ENCODE data around the gene UXS1.

Gene UXS1

DNA sequence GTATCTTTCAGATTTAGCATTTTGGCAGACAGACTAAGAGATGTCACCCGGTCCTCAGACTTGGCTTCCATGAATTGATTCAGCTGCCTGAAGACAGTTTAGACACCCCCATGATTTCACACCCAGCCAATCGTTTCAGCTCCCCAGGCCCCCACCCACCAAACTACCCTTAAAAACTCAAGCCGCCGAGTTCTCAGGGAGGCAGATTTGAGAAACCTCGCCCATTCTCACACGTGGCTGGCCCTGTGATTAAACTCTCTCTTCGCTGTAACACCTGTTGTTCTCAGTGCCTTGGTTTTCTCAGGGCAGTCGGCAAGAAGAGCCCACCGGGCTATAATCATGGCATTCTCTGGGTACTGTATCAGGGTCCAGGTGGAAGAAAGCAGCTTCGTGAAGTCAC lies 35.2 kb downstream of the UXS1 start:
- H3K79me2 ChIP-seq (ENCODE audit: insufficient read depth, low read length): no peaks in the 10 kb centered on the region
- no peak for TF ChIP-seq EZH2 (IDR thresholded peaks at IDR 0.05; ENCODE audit: borderline replicate concordance, low read length)
- TF ChIP-seq, protein P1, sequence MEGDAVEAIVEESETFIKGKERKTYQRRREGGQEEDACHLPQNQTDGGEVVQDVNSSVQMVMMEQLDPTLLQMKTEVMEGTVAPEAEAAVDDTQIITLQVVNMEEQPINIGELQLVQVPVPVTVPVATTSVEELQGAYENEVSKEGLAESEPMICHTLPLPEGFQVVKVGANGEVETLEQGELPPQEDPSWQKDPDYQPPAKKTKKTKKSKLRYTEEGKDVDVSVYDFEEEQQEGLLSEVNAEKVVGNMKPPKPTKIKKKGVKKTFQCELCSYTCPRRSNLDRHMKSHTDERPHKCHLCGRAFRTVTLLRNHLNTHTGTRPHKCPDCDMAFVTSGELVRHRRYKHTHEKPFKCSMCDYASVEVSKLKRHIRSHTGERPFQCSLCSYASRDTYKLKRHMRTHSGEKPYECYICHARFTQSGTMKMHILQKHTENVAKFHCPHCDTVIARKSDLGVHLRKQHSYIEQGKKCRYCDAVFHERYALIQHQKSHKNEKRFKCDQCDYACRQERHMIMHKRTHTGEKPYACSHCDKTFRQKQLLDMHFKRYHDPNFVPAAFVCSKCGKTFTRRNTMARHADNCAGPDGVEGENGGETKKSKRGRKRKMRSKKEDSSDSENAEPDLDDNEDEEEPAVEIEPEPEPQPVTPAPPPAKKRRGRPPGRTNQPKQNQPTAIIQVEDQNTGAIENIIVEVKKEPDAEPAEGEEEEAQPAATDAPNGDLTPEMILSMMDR (IDR thresholded peaks at IDR 0.05; ENCODE audit: low read length): no peak
- H3K4me2 ChIP-seq (ENCODE audit: low read length): no peak overlapping the region
- H3K4me1 ChIP-seq (ENCODE audit: insufficient read depth, low read length, severe bottlenecking): peaks cover 30% of the 10 kb centered on the region
- no peaks in the 10 kb centered on the region for H3K9me2 ChIP-seq (ENCODE audit: low read depth, low read length)
- no peak overlapping the region for H2AFZ ChIP-seq (ENCODE audit: low read length)
- peaks cover 8% of the 10 kb centered on the region; the same call in 1 of the 2 replicates for H3K9me3 ChIP-seq (ENCODE audit: low read length)
- no peaks in the 10 kb centered on the region for H4K20me1 ChIP-seq (ENCODE audit: insufficient read depth, low read length)
- no peak overlapping the region for H3K4me3 ChIP-seq (ENCODE audit: low read depth, low read length, poor library complexity, severe bottlenecking)
- H3F3A ChIP-seq (ENCODE audit: insufficient read depth, low read length): no peaks in the 10 kb centered on the region
- no peak overlapping the region for H3K27ac ChIP-seq (ENCODE audit: low read depth, low read length, poor library complexity, severe bottlenecking)
- no peaks in the 10 kb centered on the region for H3K27me3 ChIP-seq (ENCODE audit: insufficient read depth, low read length)
- H3K36me3 ChIP-seq (ENCODE audit: insufficient read depth, low read length): peaks cover 35% of the 10 kb centered on the region
- no peak overlapping the region for H3K9ac ChIP-seq (ENCODE audit: low read length)

DNA sequence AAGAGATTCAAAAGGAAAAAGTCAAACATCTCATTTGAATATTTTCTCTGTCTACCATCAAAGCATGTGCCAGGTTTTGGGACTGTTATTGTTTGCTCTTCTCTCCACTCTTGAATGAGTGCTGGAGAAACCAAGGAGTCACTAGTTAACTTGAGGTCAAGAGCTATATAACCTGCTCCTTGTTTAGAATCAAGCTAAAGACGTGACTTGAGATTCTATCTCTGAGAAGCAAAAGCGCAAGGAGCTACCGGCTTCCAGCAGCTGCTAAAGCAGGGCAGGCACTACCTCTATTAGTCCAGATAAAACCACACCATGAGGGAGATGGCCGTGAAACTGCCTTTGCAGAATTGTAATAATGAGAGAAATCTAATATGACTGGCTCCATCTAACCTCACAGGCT lies 36.0 kb downstream of the UXS1 start:
- TF ChIP-seq, protein P1 (IDR thresholded peaks at IDR 0.05; ENCODE audit: low read length): no peak
- no peak for TF ChIP-seq EZH2 (IDR thresholded peaks at IDR 0.05; ENCODE audit: borderline replicate concordance, low read length)
- Histone ChIP-seq H3K27me3 (ENCODE audit: insufficient read depth, low read length) (no peaks in the 10 kb centered on the region), H3K9ac (ENCODE audit: low read length) (no peak overlapping the region), H3K4me1 (ENCODE audit: insufficient read depth, low read length, severe bottlenecking) (peaks cover 26% of the 10 kb centered on the region), H3K9me3 (ENCODE audit: low read length) (peaks cover 14% of the 10 kb centered on the region; the same call in 1 of the 2 replicates), H3K4me2 (ENCODE audit: low read length) (no peak overlapping the region), H3K79me2 (ENCODE audit: insufficient read depth, low read length) (no peaks in the 10 kb centered on the region), H4K20me1 (ENCODE audit: insufficient read depth, low read length) (no peaks in the 10 kb centered on the region), H3K36me3 (ENCODE audit: insufficient read depth, low read length) (peaks cover 39% of the 10 kb centered on the region), H2AFZ (ENCODE audit: low read length) (no peak overlapping the region), H3K9me2 (ENCODE audit: low read depth, low read length) (no peaks in the 10 kb centered on the region), H3F3A (ENCODE audit: insufficient read depth, low read length) (no peaks in the 10 kb centered on the region), H3K27ac (ENCODE audit: low read depth, low read length, poor library complexity, severe bottlenecking) (peak overlapping the region; percentile 11), H3K4me3 (ENCODE audit: low read depth, low read length, poor library complexity, severe bottlenecking) (no peak overlapping the region)

DNA sequence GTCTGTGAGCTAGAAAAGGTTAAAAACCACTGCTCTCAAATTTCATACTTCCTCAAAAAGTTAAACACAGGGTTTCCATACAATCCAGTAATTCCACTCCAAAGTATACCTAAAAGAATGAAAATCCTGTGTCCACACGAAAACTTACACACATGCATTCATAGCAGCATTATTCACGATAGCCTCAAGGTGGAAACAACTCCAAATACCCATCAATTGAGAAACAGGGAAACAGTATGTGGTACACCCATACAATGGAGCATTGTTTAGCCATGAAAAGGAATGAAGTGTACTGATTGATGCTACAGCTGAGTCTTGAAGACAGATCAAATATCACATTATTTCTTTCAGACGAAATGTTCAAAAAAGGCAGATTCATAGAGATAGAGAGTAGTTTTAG lies 36.7 kb downstream of the UXS1 start:
- Histone ChIP-seq H3K9me2 (ENCODE audit: low read depth, low read length) (no peaks in the 10 kb centered on the region), H3K27me3 (ENCODE audit: insufficient read depth, low read length) (no peaks in the 10 kb centered on the region), H3K4me2 (ENCODE audit: low read length) (no peak overlapping the region), H3K4me1 (ENCODE audit: insufficient read depth, low read length, severe bottlenecking) (peaks cover 26% of the 10 kb centered on the region), H4K20me1 (ENCODE audit: insufficient read depth, low read length) (no peaks in the 10 kb centered on the region), H3K9ac (ENCODE audit: low read length) (no peak overlapping the region), H2AFZ (ENCODE audit: low read length) (no peak overlapping the region), H3K27ac (ENCODE audit: low read depth, low read length, poor library complexity, severe bottlenecking) (no peak overlapping the region), H3K4me3 (ENCODE audit: low read depth, low read length, poor library complexity, severe bottlenecking) (no peak overlapping the region), H3K79me2 (ENCODE audit: insufficient read depth, low read length) (no peaks in the 10 kb centered on the region), H3F3A (ENCODE audit: insufficient read depth, low read length) (no peaks in the 10 kb centered on the region), H3K9me3 (ENCODE audit: low read length) (peaks cover 16% of the 10 kb centered on the region; the same call in 1 of the 2 replicates), H3K36me3 (ENCODE audit: insufficient read depth, low read length) (peaks cover 39% of the 10 kb centered on the region)
- no peak for TF ChIP-seq EZH2 (IDR thresholded peaks at IDR 0.05; ENCODE audit: borderline replicate concordance, low read length)
- TF ChIP-seq, protein P1 (IDR thresholded peaks at IDR 0.05; ENCODE audit: low read length): no peak

Data from OCI-LY1 (cell line).